Measurements from ENCODE around the gene IL3RA.
"Not testable (repeated sequence)": the region's sequence is repeated elsewhere in the genome, so short reads cannot be mapped to it uniquely, and the experiment has no call there.

Gene IL3RA

GRCh38 chrX:1313788-1314187 is 22.8 kb upstream of the IL3RA start:
- no peak for TF ChIP-seq JUND (IDR thresholded peaks at IDR 0.05; ENCODE audit: low read depth)
- in situ Hi-C loops (cut with HindIII; ENCODE audit: low pct_unique_long_range_greater_than_20kb, low sequenced_read_pairs), result no loop called here
- no peak for DNase-seq (ENCODE audit: low read depth in 1 of 2, low spot score in 1 of 2)

- TF ChIP-seq JUND (IDR thresholded peaks at IDR 0.05; ENCODE audit: low read depth), result no peak
- in situ Hi-C loops (cut with HindIII; ENCODE audit: low pct_unique_long_range_greater_than_20kb, low sequenced_read_pairs), result no loop called here
- no peak for DNase-seq (ENCODE audit: low read depth in 1 of 2, low spot score in 1 of 2)
Observed at GRCh38 chrX:1316527-1316926, 20.1 kb upstream of the IL3RA start.

- TF ChIP-seq JUND (IDR thresholded peaks at IDR 0.05; ENCODE audit: low read depth), result no peak
- in situ Hi-C loops (cut with HindIII; ENCODE audit: low pct_unique_long_range_greater_than_20kb, low sequenced_read_pairs), result no loop called here
- no peak for DNase-seq (ENCODE audit: low read depth in 1 of 2, low spot score in 1 of 2)
Observed at GRCh38 chrX:1321674-1322073, 14.9 kb upstream of the IL3RA start.

GRCh38 chrX:1322393-1322792 is 14.2 kb upstream of the IL3RA start:
- DNase-seq (ENCODE audit: low read depth in 1 of 2, low spot score in 1 of 2), result no peak
- no peak for TF ChIP-seq JUND (IDR thresholded peaks at IDR 0.05; ENCODE audit: low read depth)
- in situ Hi-C loops (cut with HindIII; ENCODE audit: low pct_unique_long_range_greater_than_20kb, low sequenced_read_pairs), result no loop called here

- TF ChIP-seq JUND (IDR thresholded peaks at IDR 0.05; ENCODE audit: low read depth), result no peak
- in situ Hi-C loops (cut with HindIII; ENCODE audit: low pct_unique_long_range_greater_than_20kb, low sequenced_read_pairs), result no loop called here
- DNase-seq (ENCODE audit: low read depth in 1 of 2, low spot score in 1 of 2), result peak; percentile 55 to 79
Observed at GRCh38 chrX:1323315-1323714, 13.3 kb upstream of the IL3RA start.

GRCh38 chrX:1325515-1326116 is 11.0 kb upstream of the IL3RA start:
- in situ Hi-C loops (cut with HindIII; ENCODE audit: low pct_unique_long_range_greater_than_20kb, low sequenced_read_pairs), result no loop called here
- no peak for TF ChIP-seq JUND (IDR thresholded peaks at IDR 0.05; ENCODE audit: low read depth)

GRCh38 chrX:1327651-1328304 is 8.8 kb upstream of the IL3RA start:
- in situ Hi-C loops (cut with HindIII; ENCODE audit: low pct_unique_long_range_greater_than_20kb, low sequenced_read_pairs), result no loop called here

More at GRCh38 chrX:1325515-1326116, 11.0 kb upstream of the IL3RA start:
- DNase-seq (ENCODE audit: low read depth in 1 of 2, low spot score in 1 of 2), result no peak

GRCh38 chrX:1330605-1331004 is 6.0 kb upstream of the IL3RA start:
- TF ChIP-seq JUND (IDR thresholded peaks at IDR 0.05; ENCODE audit: low read depth), result no peak
- in situ Hi-C loops (cut with HindIII; ENCODE audit: low pct_unique_long_range_greater_than_20kb, low sequenced_read_pairs), result no loop called here
- no peak for DNase-seq (ENCODE audit: low read depth in 1 of 2, low spot score in 1 of 2)

More at GRCh38 chrX:1327651-1328304, 8.8 kb upstream of the IL3RA start:
- TF ChIP-seq JUND (IDR thresholded peaks at IDR 0.05; ENCODE audit: low read depth), result no peak
- no peak for DNase-seq (ENCODE audit: low read depth in 1 of 2, low spot score in 1 of 2)

- DNase-seq (ENCODE audit: low read depth in 1 of 2, low spot score in 1 of 2); in situ Hi-C loops (cut with HindIII; ENCODE audit: low pct_unique_long_range_greater_than_20kb, low sequenced_read_pairs): not testable (repeated sequence)
Observed at GRCh38 chrX:1332433-1332832, 4.2 kb upstream of the IL3RA start.

- DNase-seq (ENCODE audit: low read depth in 1 of 2, low spot score in 1 of 2), result peak in 1 of 2 experiments; percentile 24
- in situ Hi-C loops (cut with HindIII; ENCODE audit: low pct_unique_long_range_greater_than_20kb, low sequenced_read_pairs), result no loop called here
- TF ChIP-seq JUND (IDR thresholded peaks at IDR 0.05; ENCODE audit: low read depth), result no peak
Observed at GRCh38 chrX:1334854-1335253, 1.7 kb upstream of the IL3RA start.

GRCh38 chrX:1336948-1337779 is 579 bp downstream of the IL3RA start:
- DNase-seq (ENCODE audit: low read depth in 1 of 2, low spot score in 1 of 2), result no peak
- no peak for TF ChIP-seq JUND (IDR thresholded peaks at IDR 0.05; ENCODE audit: low read depth)
- in situ Hi-C loops (cut with HindIII; ENCODE audit: low pct_unique_long_range_greater_than_20kb, low sequenced_read_pairs), result no loop called here

- in situ Hi-C loops (cut with HindIII; ENCODE audit: low pct_unique_long_range_greater_than_20kb, low sequenced_read_pairs), result no loop called here
- TF ChIP-seq JUND (IDR thresholded peaks at IDR 0.05; ENCODE audit: low read depth), result no peak
Observed at GRCh38 chrX:1341545-1342184, 5.1 kb downstream of the IL3RA start.

GRCh38 chrX:1349606-1350005 is 13.0 kb downstream of the IL3RA start:
- DNase-seq (ENCODE audit: low read depth in 1 of 2, low spot score in 1 of 2); in situ Hi-C loops (cut with HindIII; ENCODE audit: low pct_unique_long_range_greater_than_20kb, low sequenced_read_pairs): not testable (repeated sequence)

More at GRCh38 chrX:1341545-1342184, 5.1 kb downstream of the IL3RA start:
- no peak for DNase-seq (ENCODE audit: low read depth in 1 of 2, low spot score in 1 of 2)

Measured in T47D (cell line).